HG02798 (cell line): ENCODE data around the gene TMEM254.
A peak's percentile ranks its signal among the peaks of the same experiment; 100 is the strongest.
"Not testable (repeated sequence)": the region's sequence is repeated elsewhere in the genome, so short reads cannot be mapped to it uniquely, and the experiment has no call there.

Experiments used
- ATAC-seq: cut with Tn5 transposase; IDR thresholded peaks from one replicate; pipeline ENCODE4 v1.9.1; 2021; ENCODE audit warnings: mild to moderate bottlenecking; ENCODE audit not compliant: unreplicated experiment, poor library complexity

The TMEM254 gene

DNA sequence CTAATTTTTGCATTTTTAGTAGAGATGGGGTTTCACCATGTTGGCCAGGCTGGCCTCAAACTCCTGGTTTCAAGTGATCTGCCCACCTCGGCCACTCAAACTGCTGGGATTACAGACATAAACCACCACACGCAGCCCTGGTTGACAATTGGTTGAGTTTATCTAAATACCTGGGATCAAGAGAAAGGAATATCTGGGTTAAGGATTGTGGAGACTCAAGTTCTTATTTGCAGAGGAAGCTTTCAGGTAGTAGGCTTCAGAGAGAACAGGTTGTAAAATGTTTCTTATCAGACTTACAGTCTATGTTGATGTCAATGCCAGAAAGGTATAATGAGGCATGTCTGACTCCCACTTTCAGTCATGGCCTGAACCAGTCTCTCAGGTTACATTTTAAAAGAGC is 5.9 kb upstream of the TMEM254 start:
- ATAC-seq: no peak

DNA sequence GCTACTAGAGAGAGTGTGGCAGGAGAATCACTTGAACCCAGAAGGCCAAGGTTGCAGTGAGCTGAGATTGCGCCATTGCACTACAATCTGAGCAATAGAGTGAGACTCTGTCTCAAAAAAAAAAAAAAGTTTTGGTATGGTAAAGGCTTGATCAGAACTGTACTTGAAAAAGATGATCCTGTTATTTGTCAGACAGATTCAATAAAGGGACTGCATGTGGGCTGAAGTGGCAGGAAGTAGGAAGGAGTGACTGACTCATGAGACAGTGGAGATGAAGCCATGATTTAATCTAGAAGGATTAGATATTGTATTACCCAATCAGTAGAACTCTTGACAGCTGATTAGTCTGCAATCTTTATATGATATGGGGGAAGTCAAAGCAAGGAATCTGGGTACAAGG is 2.7 kb upstream of the TMEM254 start:
- no peak for ATAC-seq

DNA sequence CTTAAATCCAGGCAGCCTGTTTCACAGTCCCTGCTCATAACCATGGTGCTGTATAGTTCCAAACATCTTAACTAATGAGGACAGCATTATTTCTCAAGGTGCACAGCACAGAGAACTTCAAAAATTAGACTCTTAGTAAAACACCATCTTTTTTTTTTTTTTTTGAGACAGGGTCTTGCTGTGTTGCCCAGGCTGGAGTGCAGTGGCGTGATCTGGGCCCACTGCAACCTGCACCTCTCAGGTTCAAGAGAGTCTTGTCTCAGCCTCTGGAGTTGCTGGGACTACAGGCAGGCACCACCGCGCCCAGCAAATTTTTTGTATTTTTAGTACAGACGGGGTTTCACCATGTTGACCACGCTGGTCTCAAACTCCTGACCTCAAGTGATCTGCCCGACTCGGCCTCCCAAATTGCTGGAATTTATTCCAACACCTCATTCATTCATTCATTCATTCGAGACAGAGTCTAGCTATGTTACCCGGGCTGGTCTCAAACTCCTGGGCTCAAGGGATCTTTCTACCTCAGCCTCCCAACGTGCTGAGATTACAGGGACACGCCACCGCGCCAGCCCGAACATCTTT is 507 bp upstream of the TMEM254 start:
- ATAC-seq: no peak

DNA sequence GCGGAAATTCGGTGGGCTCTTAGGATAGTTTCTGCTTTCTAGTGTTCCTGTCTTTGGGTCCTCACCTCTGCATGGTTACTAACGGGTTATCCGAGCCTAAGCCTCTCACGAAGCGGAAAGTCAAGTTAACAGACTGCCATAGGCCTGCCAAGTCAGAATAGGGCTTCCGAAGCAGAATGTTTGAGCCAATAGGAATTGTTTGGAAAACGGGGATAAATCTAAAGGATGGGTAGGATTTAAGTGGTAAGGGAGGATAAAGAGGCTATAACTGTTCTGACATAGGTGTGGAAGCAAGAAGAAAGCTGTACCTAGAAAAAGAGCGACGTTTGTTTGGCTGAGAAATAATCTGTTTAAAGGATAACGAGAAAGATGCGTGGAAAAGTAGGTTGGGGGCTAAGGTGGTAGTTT is 851 bp downstream of the TMEM254 start:
- ATAC-seq: no peak

DNA sequence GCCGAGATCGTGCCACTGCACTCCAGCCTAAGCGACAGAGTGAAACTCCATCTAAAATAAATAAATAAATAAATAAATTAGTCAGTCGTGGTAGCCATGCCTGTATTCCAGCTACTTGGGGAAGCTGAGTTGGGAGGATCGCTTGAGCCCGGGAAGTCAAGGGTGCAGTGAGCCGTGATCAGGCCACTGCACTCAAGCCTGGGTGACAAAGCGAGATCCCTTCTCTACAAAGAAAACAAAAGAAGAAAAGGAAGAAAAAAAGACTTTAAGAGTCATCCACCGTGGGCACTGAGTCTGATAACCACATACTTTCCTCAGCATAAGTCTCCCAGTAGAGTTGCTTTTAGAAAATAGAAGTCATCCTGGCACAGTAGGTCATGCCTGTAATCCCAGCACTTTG is 2.6 kb downstream of the TMEM254 start:
- no peak for ATAC-seq

DNA sequence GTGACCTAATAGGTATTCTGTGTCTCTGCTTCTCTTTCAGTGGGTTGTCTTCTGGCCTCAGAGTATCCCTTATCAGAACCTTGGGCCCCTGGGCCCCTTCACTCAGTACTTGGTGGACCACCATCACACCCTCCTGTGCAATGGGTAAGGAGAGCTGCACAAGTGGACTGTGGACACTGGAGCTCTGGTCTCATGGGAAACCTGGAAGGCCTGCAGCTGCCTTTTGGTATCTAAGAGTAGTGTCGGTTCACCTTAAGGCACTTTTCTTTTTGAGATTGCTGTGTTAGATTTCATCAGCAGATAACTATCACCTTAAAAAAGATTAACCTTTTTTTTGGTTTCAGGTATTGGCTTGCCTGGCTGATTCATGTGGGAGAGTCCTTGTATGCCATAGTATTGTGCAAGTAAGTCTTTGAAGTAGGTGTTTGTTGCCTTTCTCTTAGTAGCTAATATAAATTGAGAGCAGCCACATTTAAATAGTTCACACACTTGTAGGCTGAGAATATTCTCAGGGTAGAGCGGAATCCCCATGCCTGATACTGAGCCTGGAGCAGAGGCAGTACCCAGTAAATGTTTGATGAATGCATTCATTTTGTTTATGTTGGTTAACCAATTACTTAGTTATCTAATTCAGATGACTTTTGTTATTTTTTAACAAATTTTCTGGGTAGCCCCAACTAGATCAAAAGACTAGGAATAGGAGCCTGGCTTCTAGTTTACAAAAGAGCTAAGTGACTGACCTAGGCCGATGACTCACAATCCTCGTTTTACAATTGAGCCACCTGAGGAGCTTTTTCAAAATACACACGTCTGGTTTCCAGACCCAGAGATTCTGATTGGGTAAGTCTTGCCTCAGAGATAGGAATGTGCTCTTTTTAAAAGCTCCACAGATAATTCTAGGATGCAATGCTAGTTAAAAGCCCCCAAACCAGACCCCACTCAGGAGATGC is 3.6 kb downstream of the TMEM254 start:
- no peak for ATAC-seq

DNA sequence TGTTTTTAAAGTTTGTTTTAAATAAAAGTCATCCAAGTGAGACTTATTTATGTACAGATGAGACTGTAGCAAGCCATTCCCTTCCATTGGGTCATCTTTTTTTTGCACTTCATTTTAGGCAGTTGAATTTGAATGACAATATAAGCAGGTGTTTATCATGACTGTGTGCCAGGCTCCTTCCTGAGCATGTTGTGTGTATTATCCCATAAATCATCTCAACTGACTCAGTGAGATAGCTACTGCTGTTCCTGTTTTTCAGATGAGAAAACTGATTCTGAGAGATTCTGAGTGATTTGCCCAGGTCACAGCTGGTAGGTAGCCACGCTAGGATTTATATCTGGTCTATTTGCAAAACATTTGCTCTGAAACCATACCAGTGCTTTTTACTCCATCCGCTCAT is 11.7 kb downstream of the TMEM254 start:
- no peak for ATAC-seq

DNA sequence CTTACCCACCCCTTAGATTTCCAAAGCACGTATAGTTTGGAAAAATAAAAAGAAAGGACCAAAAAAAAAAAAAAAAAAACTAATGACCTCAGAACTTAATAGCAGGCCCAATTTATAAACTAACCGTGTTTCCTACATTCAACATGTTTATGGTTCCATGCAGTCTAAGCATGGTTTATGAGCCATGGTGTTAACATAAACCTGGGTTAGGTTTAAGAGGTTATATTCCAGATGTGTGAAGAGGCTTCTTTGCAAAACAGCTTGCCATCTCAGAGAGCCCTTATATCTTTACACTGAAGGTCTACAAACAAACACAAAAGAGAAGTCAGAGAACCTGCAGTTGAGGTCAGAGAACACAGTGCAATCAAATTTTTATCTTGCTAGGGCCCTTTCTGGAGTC is 15.8 kb downstream of the TMEM254 start:
- ATAC-seq: no peak

DNA sequence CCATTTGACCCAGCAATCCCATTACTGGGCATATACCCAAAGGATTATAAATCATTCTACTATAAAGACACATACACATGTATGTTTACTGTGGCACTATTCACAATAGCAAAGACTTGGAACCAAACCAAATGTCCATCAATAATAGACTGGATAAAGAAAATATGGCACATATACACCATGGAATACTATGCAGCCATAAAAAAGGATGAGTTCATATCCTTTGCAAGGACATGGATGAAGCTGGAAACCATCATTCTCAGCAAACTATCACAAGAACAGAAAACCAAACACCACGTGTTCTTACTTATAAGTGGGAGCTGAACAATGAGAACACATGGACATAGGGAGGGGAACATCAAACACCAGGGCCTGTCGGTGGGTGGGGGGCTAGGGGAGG is 19.8 kb downstream of the TMEM254 start:
- ATAC-seq: not testable (repeated sequence)

DNA sequence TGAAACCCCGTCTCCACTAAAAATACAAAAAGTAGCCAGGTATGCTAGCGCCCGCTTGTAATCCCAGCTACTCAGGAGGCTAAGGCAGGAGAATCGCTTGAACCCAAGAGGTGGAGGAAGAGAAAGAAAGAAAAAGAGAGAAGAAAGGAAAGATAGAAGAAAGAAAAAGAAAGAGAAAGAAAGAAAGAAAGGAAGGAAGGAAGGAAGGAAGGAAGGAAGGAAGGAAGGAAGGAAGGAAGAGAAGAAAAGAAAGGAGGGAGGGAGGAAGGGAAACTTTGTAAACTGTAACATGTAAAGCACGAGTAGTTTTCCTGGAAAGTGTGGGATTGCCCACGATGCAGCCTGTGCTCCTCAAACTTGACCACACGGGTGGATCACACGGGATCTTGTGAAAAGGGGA is 20.8 kb downstream of the TMEM254 start:
- not testable (repeated sequence) for ATAC-seq

DNA sequence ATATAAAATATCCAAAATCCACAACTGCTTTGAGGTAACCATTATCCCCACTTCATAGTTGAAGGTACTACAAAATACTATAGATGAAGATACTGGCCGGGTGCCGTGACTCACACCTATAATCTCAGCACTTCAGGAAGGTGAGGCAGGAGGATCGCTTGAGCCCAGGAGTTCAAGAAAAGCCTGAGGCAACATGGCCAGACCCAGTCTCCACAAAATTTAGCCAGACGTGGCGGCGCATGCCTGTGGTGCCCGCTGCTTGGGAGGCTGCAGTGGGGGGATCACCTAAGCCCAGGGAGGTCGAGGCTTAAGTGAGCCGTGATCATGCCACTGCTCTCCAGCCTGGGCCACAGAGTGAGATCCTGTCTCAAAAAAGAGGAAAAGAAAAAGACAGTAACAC is 21.7 kb downstream of the TMEM254 start:
- no peak for ATAC-seq

DNA sequence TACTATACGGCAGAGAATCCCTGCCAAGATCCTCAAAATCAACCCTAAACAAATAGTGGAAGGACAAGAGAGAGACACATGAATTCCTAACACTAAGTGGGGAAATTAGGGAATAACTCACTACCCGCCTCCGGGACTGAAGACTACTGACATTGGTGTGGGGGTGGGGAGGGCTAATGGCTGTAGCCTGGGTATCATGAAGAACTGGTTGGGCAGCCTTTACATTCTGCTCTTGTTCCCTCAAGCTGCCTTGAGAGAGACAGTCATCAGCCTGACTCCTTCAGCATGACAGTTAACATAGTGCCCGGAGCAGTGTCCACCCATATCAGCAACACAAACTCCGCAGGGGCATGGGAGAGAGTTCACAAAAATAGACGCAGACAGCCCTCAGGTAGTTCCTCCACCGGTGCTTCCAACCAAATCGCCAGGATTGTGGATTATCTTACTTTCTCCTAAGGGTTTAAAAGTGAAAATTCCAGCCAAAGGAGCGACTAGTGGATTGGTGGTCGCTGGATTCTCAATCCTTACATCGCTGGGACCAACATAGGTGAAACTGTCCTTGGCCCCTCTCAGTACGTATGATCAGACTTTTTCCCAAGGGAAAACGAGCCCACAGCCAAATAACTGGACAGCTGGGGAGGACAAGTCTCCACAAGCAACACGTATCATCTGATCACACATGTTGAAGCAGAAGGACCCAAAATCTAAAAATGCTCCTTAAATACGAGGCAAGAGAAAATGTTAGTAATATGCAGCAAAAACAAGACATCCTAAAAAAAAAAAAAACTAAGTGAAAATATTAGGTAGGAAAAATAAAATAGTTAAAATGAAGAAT is 22.6 kb downstream of the TMEM254 start:
- no peak for ATAC-seq

DNA sequence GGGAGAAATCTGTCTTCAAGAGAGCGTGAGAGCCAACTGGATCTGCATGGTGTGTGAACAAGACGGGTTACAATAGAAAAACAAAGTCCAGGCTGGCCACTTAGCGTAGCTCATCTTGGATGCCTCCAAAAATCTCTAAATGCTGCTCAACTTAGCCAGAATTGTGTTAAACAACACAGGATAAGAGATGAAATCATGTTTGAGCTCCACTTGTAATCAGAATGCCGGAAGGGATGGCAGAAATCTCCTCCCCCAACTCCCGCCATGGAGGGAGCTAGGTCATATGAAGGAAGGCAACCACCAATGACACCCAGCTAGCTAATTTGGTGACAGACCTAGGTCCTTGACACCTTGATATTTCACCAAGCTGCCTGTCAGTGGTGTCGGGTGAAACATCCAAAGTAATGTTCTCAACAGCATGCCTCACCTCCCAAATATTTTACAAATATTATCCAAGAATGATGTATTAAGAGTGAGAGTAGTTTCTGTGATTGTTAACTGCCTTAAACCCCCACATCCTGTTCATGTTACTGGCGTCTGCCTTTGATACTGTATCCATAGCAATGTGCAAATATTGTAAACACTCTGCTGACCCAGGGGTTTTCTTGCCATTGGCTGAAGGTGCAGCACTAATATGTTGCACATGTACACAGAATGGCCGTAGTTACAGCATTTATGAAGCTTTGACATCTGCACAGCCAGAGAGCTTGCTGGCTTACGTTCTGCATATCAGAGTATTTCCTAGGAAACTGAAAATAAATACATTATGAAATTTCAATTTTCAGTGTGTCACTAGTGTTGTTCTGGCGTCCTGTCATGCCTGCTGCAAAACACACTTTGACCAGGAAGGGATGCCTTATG is 25.8 kb downstream of the TMEM254 start:
- ATAC-seq: peak; percentile 66

DNA sequence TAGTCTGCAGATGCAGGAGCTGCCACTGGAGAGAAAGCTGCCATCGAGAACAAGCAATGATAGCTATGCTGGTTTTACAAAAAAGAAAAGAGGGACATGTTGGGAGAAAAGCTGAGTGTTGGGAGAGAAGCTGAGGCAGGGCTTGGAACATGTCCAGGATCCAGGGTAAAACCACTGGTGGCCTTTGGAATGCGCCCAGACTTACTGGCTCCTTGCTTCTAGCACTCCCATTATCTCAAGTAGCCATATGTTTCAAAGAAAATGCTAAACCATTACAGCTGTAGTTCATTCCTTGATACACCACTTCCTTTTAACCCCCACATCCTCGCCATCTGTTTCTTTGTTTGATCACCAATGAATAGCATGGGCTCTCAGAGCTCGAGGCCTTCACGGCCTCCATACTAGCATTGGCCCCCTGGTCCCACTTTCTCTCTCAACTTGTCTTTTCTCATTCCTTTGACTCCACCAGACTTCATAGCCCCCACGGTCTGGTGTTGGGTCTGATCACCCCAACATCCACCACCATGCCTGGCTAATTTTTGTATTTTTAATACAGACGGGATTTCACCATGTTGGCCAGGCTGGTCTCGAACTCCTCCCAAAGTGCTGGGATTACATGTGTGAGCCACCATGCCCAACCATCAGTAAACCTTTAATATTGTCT is 30.2 kb downstream of the TMEM254 start:
- ATAC-seq: no peak

DNA sequence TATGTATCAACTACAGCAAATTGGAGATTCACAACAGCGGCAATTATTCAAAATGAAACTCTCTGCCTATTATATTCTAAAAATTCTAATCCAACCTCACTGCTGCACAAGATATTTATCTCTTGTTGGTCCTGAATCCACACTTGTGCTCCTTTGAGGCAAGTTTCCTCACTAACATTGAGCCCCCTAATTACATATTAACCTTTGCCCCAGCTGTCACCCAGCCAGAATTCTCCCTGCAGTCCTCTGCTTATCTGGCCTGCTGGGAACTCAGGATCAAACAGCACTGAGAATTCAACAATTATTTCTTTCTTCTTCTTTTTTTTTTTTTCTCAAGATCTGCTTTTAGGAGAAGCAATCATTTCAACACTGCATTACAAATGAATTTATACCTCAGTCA is 32.5 kb downstream of the TMEM254 start:
- no peak for ATAC-seq

DNA sequence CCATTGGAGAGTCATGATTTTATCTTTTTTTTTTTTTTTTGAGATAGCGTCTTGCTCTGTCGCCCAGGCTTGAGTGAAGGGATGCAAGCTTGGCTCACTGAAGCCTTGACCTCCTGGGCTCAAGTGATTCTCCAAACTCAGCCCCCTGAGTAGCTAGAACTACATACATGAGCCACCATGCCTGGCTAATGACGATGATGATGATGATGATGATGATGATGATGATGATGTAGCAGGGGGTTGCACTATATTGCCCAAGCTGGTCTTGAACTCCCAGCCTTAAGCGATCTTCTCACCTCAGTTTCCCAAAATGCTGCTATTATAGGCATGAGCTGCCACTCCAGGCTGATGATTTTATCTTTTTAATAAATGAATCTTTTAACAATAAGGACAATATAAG is 40.2 kb downstream of the TMEM254 start:
- no peak for ATAC-seq

DNA sequence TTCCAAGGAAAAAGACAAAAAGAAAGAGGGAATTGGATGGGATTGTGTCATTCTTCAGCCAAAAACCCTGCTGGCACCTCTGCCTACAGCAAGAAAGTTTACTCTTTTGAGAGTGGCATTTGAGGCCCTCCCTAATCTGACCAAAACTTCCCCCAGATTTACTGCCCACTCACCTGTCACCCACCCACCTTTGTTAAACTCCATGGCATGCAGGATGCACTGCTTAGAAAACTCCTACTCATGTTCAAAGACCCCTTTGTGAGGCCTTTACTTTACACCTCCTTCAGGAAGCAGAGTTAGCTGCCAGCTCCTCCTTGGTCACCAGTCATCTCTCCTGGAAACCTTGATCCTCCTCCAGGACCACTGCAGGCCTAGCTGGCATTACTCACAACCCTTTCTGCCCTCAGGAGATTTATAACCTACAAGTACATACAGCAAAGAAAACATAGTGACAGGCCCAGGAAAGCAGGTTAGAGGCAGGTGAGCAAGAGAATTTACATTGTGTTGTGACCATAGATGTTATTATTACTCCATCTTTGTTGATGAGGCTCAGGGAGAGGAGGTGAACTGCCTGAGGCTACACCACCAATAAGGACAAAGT is 43.7 kb downstream of the TMEM254 start:
- no peak for ATAC-seq

DNA sequence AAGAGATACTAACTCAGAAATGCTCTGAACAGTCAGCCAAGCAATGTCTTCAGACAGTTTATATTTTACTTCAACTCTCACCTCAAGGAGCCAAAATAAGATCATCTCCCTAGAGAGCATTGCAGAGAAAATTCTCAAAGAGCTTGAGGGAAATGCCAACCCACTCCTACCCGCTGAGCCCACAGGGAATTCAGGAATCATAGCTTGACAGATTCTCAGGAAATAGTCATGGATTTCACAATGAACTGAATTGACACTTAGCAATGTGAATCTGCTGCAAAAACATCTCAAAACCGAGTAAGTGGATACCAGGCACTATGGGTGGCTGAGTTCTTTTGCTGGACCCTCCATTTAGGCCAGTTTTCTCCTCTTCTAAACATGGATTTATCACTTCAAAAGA is 44.3 kb downstream of the TMEM254 start:
- no peak for ATAC-seq

DNA sequence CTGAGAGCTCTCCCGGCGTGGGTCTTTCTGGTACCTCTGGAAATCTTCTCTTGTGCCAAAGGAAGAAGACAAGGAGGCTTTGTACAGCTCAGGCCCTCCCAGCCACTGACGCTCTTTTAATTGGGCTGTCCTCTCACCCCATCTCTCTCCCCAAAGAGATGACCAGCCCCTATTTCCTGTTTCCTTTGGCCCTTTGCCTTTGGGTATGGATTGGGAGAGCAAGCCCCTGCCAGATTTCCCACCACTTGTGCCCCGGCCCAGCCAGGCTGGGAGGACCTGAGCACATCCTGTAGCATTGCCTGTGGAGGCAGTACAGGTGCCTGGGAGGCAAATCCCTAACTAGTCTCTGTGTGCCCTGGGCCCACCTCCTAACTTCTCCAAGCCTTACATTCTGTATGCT is 48.4 kb downstream of the TMEM254 start:
- ATAC-seq: no peak
